Activated CD8-positive, alpha-beta memory T cell treated with anti-CD3 and anti-CD28 coated beads for 1 hour (primary cell): ENCODE data around the gene SETD2.
A peak's percentile ranks its signal among the peaks of the same experiment; 100 is the strongest.

ENCODE experiments used
- DNase-seq, 2 donors: peaks; one replicate each; pipeline ENCODE4 v3.0.0-alpha.2; 2020; ENCODE audit warnings: low read depth in 1 of 2; ENCODE audit errors: extremely low read depth in 1 of 2

The SETD2 gene

DNA sequence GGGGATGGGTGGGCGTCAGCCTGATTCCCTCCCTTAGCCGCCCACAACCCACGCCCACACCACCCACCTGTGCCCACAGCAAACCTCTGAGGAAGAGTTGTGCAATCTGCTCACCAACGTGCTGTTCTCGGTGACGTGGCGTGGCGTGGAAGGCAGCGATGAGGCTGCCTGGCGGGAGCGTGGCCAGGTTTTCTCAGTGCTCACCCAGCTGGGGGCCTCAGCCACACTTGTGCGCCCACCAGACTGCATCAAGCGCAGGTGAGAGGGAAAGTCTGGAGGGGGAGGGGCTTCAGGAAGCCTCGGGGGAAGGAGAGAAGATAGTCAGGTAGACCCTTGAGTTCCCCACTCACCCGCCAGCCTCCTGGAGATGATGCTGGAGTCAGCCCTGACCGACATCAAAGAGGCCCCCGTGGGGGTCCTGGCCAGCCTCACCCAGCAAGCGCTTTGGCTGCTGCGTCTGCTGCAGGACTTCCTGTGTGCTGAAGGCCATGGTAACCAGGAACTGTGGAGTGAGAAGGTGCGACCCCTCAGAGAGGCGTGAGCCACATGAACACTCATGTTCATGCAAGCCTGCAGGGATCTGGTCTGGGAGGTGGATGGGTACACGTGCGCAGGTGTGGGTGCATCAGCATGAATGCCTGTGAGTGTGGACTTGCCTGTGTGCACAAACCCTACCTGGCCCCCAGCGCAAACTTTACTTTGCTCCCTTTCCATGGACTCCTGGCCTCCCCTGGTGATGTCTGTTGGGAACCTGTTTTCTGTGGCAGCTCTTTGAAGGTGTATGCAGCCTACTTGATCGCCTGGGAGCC is 162.8 kb downstream of the SETD2 start:
- DNase-seq, result no peak

DNA sequence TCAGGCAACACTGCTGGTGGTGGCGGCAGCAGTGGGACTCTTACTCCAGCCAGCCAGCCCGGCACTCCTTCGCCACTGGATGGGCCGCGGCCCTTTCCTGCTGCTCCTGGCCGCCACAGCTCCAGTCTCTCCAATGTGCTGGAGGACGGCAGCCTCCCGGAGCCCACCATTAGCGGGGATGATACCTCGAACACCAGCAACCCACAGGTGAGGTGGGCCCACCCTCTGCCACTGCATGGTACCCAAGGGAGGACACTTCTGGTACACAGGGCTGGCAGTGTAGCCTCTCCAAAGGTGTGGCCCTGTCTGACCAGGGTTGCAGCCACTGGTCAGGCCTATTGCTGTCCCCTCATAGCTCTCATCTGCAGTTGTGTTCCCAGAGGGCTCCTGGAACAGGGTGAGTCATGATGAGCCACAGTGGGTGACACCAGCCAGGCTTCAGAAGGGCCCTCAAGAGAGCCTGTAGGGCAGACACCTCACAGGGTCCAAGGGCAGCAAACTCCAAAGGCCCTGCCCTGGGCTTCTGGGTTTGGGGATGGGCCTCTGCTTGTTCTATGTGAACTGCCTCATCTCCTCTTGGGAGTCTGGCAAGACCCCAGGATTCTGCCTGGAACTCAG is 163.6 kb downstream of the SETD2 start:
- DNase-seq, result no peak

DNA sequence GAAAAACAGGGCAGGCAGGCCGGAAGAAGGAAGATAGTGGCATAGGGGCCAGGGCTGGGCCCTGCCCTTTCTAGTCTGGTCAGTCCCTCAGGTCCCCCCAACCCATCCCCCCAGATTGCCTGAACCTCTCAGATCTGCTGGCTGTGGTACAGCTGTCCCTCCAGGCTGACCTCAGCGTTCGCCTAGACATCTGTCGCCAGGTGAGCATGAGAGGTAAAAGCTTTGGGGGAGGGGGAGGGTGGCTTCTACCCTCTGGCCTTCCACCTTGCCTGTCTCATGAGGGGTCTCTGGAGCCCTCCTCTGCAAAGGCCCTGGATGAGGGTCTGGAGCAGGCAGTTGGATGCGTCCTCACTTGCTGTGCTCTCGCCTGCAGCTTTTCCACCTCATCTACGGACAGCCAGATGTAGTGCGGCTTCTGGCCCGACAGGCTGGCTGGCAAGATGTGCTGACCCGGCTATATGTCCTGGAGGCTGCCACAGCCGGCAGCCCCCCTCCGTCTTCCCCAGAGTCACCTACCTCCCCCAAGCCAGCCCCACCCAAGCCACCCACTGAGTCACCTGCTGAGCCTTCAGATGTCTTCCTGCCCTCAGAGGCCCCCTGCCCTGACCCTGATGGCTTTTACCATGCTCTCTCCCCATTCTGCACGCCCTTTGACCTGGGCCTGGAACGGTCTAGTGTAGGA is 164.3 kb downstream of the SETD2 start:
- DNase-seq, result no peak

- DNase-seq, result no peak
Observed at GRCh38 chr3:46998852-46999515, 164.9 kb downstream of the SETD2 start.

DNA sequence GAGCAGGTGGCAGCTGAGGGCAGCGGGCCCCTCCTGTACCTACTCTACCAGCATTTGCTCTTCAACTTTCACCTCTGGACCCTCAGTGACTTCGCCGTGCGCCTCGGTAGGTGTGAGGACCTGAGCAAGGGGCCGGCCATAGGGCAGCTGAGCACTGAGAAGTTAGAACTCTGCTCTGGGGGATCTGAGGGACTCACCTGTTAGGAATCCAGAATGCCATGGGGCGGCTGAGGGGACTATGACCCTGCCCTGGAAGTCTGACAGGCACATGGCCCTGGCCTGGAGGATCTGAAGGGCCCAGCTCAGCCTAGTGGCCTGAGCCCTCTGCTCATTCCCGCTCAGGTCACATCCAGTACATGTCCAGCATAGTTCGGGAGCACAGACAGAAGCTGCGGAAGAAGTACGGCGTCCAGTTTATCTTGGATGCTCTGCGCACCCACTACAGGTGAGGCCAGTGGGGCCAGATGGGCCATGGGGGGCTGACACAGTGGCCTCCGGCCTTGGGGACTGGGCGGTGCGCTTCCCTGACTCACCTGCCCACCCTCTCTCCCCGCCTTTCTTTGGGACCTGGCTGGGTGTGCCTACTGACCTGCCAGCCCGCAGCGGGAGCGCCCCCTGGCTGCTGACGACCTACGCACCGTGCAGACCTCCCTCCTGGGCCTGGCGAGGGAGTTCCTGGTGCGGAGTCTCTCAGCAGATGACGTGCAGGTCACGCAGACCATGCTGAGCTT is 165.6 kb downstream of the SETD2 start:
- DNase-seq, result peak in 1 of 2 donors; percentile 67

GRCh38 chr3:46997453-46998091 is 166.3 kb downstream of the SETD2 start:
- no peak for DNase-seq

DNA sequence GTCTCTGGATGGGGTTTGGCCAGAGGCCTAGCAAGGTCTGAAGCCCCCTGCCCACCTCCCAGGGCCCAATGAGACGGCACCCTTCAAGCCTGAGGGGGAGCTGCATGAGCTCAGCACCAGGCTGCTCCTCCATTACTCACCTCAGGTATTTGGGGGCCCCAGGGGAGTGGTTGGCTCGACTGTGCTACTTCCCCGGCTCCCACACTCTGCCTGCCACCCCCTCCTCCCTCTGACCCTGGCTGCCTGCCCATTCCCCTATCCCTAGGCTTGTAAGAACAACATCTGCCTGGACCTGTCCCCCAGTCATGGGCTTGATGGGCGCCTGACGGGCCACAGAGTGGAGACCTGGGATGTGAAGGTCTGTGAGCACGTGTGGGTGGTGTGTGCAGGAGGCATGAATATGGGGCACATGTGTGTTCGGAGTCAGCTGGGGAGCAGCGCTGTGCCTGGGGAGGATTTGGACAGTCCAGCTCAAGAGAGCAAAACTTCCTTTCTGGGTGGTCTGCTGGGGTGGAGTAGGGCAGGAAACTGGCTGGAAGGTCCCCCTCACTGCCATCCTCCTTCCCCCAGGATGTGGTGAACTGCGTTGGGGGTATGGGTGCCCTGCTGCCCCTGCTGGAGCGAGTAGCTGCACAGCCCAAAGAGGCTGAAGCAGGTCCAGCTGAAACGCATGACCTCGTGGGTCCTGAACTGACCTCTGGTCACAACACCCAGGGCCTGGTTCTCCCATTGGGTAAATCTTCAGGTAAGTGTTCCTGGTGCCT is 167.0 kb downstream of the SETD2 start:
- no peak for DNase-seq

- no peak for DNase-seq
Observed at GRCh38 chr3:46995901-46996562, 167.9 kb downstream of the SETD2 start.

DNA sequence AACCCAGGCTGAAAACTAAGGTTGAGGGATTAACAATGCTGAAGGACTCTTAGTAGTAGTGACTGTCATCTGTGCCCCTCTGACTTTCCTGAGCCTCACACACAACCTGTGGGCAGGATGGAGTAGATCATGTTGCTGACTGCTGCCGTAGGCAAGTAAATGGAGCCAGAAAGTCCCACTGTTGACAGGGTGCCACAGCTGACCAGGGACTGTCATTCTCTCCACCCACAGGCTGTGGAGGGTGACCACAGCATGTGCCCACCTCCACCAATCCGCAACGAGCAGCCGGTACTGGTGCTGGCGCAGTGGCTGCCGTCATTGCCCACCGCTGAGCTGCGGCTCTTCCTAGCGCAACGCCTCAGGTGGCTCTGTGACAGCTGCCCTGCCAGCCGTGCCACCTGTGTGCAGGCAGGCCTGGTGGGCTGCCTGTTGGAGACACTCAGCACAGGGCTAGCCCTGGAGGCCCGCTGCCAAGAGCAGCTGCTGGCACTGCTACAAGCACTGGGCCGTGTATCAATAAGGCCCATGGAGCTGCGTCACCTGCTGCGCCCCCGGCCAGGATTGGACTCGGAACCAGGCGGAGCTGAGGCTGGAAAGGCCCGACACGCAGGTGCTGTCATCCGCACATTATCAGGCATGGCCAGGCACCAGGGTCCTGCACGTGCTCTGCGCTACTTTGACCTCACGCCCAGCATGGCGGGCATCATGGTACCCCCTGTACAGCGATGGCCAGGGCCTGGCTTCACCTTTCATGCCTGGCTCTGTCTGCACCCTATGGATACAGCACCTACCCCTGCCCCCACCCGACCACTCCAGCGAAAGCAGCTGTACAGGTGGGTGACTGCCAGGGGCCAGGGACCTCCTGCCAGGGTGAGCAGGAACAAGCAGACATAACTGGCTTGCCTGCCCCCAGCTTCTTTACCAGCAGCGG is 168.8 kb downstream of the SETD2 start:
- no peak for DNase-seq

DNA sequence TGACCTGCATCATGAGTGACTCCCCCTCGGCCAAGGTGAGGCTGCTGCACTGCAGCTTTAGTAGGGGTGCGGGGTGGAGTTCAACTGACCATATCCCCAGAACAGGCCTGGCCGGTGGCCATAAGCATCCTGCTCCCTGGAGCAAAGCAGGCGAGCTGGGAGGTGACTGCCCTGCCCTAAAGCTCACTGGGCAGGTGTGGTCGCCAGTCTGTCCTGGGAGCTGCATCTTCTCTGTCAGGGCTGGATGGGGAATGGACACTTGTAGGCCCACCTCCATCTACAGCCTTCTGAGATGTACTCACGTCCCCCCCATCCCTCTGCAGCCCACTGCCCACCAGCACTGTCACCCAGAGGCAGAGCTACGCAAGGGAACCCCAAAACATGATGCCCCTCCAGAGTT is 169.9 kb downstream of the SETD2 start:
- no peak for DNase-seq

- DNase-seq, result no peak
Observed at GRCh38 chr3:46993292-46993691, 170.6 kb downstream of the SETD2 start.

DNA sequence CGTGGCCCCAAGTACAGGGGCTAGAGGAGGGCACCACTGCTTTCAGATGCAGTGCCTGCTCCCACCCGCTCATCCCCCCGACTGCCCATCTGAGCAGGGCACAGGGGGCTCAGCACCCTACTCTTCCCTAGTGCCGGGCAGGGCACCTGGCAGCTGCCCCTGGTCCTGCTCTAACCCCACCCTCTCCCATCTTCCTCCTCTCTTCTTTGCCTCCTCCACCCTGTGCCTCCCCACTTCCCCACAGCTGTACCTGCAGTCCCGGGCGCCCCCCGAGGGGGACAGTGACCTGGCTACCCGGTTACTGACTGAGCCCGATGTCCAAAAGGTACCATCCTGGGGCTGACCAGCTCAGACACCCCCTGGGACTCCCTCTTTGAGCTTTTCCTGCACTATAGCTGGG is 171.7 kb downstream of the SETD2 start:
- no peak for DNase-seq

DNA sequence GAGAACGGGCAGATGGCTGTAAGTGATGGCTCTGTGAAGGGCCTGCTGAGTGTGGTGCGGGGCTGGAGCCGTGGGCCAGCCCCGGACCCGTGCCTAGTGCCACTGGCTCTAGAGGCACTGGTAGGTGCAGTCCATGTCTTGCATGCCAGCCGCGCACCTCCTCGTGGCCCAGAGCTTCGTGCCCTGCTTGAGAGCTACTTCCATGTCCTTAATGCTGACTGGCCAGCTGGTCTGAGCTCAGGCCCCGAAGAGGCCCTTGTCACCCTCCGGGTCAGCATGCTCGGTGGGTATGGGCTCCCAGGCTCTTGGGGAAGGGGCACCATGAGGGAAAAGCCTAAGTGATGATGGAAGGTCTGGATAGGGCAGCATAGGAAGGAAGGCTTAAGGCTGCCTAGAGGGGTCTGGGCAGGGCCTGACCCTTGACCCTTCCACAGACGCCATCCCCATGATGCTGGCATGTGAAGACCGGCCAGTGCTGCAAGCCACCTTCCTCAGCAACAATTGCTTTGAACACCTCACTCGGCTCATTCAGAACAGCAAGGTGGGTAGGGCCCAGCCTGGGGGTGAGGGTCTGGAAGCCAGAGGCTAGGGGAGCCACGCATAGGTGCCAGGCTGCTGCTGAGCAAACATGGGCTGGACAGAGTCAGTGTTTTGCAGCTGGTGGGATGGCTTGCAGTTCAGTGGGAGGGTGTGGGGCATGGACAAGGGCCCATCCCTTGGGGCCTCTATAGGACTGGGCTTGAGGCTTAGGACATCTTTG is 172.3 kb downstream of the SETD2 start:
- no peak for DNase-seq

GRCh38 chr3:46990573-46991374 is 173.1 kb downstream of the SETD2 start:
- DNase-seq, result no peak

DNA sequence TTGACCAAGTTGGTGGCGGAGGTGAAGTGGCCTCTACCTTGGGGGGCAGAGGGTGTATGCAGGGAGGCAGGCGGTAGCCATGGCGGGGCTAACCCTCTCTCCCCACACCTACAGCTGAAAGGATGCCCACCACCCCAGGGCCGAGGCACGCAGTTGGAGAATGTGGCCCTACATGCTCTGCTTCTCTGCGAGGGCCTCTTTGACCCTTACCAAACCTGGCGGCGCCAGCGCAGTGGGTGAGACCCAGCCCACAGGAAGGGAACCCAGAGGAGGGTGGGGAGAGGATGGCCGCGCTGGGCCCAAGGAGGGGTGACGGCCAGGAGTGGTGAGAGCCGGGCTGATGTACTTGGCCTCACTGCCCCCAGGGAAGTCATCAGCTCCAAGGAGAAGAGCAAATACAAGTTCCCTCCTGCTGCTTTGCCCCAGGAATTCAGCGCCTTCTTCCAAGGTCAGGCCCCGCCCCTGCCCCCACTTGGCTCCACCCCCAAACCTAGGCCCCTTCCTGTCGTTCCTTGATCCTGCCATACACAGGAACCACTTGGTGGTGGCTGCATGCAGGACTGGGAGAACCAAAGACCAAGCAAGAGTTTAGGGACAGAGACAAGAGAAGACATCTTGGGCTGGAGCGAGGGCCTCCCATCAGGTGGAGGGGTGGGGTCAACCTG is 174.6 kb downstream of the SETD2 start:
- DNase-seq, result no peak

DNA sequence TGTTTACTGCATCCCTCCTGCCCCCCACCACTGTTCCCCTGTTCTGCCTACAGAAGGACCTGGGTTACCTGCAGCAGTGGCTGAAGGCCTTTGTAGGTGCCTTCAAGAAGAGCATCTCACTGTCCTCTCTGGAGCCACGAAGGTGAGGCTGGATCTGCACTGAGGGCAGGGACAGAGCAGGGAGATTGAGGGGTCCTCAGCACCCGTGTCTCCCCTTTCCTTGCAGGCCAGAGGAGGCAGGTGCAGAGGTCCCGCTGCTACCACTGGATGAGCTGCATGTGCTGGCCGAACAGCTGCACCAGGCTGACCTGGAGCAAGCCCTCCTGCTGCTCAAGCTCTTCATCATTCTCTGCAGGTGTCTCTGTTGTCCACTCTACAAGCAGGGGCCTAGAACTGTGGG is 175.3 kb downstream of the SETD2 start:
- no peak for DNase-seq
